Heart right ventricle (tissue), 16 donors: Measurements from ENCODE around the gene TMEM158. TPM values are rescaled to one million over a fixed set of nuclear protein-coding genes. Genes with fewer than 3 reads are reported as not detected.

Source experiments
- ATAC-seq, 8 donors: fragments of 200-7000 bp; cut with Tn5 transposase; one replicate each; pipeline ENCODE4 v1.9.1; 2020; ENCODE audit warnings: mild to moderate bottlenecking in 8 of 8, moderate library complexity in 8 of 8, moderate number of reproducible peaks in 1 of 8
- DNase-seq, 2 donors: peaks; one replicate each; pipeline ENCODE4 v3.0.0-alpha.2; 2020
- H3K27ac ChIP-seq, 10 donors: fragments of 200-600 bp; sonication (generic) in 2 of 10; one replicate each; pipeline versions ENCODE4 v1.5.0 to v1.8.0; 2020 to 2022; ENCODE audit warnings: mild to moderate bottlenecking in 3 of 10
- H3K27me3 ChIP-seq, 7 donors: fragments of 200-600 bp; one replicate each; pipeline ENCODE4 v1.8.0; 2021 to 2022; ENCODE audit warnings: mild to moderate bottlenecking in 2 of 7
- H3K36me3 ChIP-seq, 9 donors: fragments of 200-600 bp; sonication (generic) in 1 of 9; one replicate each; pipeline versions ENCODE4 v1.5.0 to v1.8.0; 2020 to 2022; ENCODE audit warnings: mild to moderate bottlenecking in 2 of 9
- H3K4me1 ChIP-seq, 9 donors: fragments of 200-600 bp; sonication (generic) in 1 of 9; one replicate each; pipeline versions ENCODE4 v1.5.0 to v1.8.0; 2020 to 2022; ENCODE audit warnings: mild to moderate bottlenecking in 4 of 9
- H3K4me3 ChIP-seq, 10 donors: fragments of 200-600 bp; sonication (generic) in 2 of 10; one replicate each; pipeline versions ENCODE4 v1.5.0 to v1.8.0; 2020 to 2022; ENCODE audit warnings: mild to moderate bottlenecking in 7 of 10, moderate library complexity in 2 of 10
- H3K9me3 ChIP-seq, 11 donors: fragments of 200-600 bp in 10 of 11; sonication (generic) in 2 of 11; one replicate each; pipeline versions ENCODE4 v1.5.0 to v1.8.0; 2013 to 2022; ENCODE audit warnings: mild to moderate bottlenecking in 2 of 11, control low read depth in 1 of 11, moderate library complexity in 1 of 11
- CTCF ChIP-seq, 9 donors: fragments of 200-600 bp; sonication (generic) in 2 of 9; IDR thresholded peaks; one replicate each; pipeline versions ENCODE4 v1.5.0 to v1.8.0; 2021 to 2022; ENCODE audit warnings: antibody characterized with exemption in 9 of 9, mild to moderate bottlenecking in 5 of 9, moderate library complexity in 1 of 9
- WGBS, 2 donors: extraction: QIAGEN DNeasy Blood & Tissue Kit; methylation state at CpG; one replicate each; pipeline ENCODE4 v1.1.7; 2013; ENCODE audit warnings: inconsistent platforms in 1 of 2; 5-methylcytosine and 5-hydroxymethylcytosine counted together
- intact Hi-C, 10 donors: fragments of 100-400 bp; cut with DNase I; formaldehyde crosslinking; loops; one replicate each; pipeline versions ENCODE4 v1.11.1 to v1.14.2; 2022
- polyA plus RNA-seq, 2 donors: library from polyadenylated mRNA; stranded (reverse); fragments of 200-250 nt; gene quantifications; one replicate each; pipeline ENCODE4 v1.2.3, GENCODE V29; 2013
- total RNA-seq, 10 donors: library from RNA; stranded (reverse); fragmentation: NEBNext Ultra II Directional in 3 of 10; extraction: Animal tissue kit (Norgen Biotek cat#: 25700) in 3 of 10; gene quantifications; one replicate each; pipeline versions ENCODE4 v1.2.1 to v1.2.4, GENCODE V29; 2021 to 2023
- donor health status: Arrhythmogenic right ventricular cardiomyopathy.
- donor health status: ischemic (EF 13 %, LVEDD 7.1; RV severe dilation, severe dysfunction).
- donor health status: healthy with polysubstance abuse.
- donor health status: DM: no; HTN: yes; CAD: no.
- donor health status: DM: no; HTN: no; CAD: no.
- donor health status: ischemic (EF 25% LVEDD 6.9; RV normal size, moderate dysfunction).
- donor health status: ischemic (EF 25% LVEDD 5.7; RV mildly dilated, moderate dysfunction).
- donor health status: healthy.
- donor health status: DM: yes; HTN: yes; CAD: no.
- donor health status: Ischemic cardiomyopathy.
- donor health status: ischemic (EF 35%, LVEDD 5.7; RV mildly dilated, moderate dysfunction).
- donor health status: nonischemic (EF 11% LVEDD 7.7; RV severe dilation, severe dysfunction).
- donor health status: DM: yes; HTN: yes; CAD: no.
- donor health status: PGD.
- donor health status: ischemic (EF 29% LVEDD 5.4; RV normal size, mild dysfunction).
- donor health status: nonischemic (EF 23%, LVEDD 6.1; RV moderate dilation, normal function).

The TMEM158 gene
- total and polyA plus RNA-seq, 12 donors: 0.32 to 1.0 (median 0.50) TPM

- DNase-seq: no peak
- Histone ChIP-seq H3K4me1 (no peaks in the 10 kb centered on the region), H3K4me3 (no peak overlapping the region), H3K9me3 (no peaks in the 10 kb centered on the region), H3K27me3 (peaks cover 0 to 3% (median 0%) of the 10 kb centered on the region in 7 donors), H3K27ac (no peak overlapping the region), H3K36me3 (no peaks in the 10 kb centered on the region)
- no peak for ATAC-seq
- no peak for TF ChIP-seq CTCF (IDR thresholded peaks at IDR 0.05)
- intact Hi-C loops: no loop called here
- WGBS, 2 donors: 89% methylated on average over 5 of the region's 5 CpGs
Measured at GRCh38 chr3:45252826-45253225, 26.7 kb upstream of the TMEM158 start.

DNA sequence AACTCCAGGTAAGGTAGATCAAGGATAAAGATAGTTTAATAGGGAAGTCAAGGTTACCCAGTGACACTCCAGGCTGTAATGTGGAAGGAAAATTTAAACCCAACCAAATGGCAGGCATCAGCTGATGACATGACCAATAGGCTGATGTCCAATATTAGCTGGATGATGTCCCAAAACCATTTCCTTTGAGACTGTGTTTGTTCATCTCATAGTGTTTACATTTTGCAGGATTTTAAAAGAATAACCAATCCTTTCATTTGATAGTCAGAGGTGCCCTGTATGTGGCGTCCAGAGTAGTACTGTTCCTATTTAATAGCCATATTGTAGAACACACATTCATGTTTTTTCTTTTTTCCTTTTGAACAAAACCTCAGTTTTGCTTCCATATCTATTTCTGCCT, 23.3 kb upstream of the TMEM158 start:
- 62 to 85% methylated on average over 1 of the region's 1 CpG for WGBS, 2 donors
- no peaks in the 10 kb centered on the region for H3K4me1 ChIP-seq
- no peaks in the 10 kb centered on the region for H3K36me3 ChIP-seq
- TF ChIP-seq CTCF (IDR thresholded peaks at IDR 0.05): no peak
- ATAC-seq (no peak), DNase-seq (no peak)
- H3K9me3 ChIP-seq: no peaks in the 10 kb centered on the region
- H3K27ac ChIP-seq: no peak overlapping the region
- peaks cover 0 to under 1% (median 0%) of the 10 kb centered on the region in 7 donors for H3K27me3 ChIP-seq
- intact Hi-C loops: no loop called here
- no peak overlapping the region for H3K4me3 ChIP-seq

- Histone ChIP-seq H3K27me3 (peaks cover 0 to 14% (median 0%) of the 10 kb centered on the region in 7 donors), H3K9me3 (no peaks in the 10 kb centered on the region), H3K27ac (no peak overlapping the region), H3K4me1 (no peaks in the 10 kb centered on the region), H3K4me3 (no peak overlapping the region), H3K36me3 (no peaks in the 10 kb centered on the region)
- ATAC-seq (no peak), DNase-seq (no peak)
- intact Hi-C loops: no loop called here
- 95 to 96% methylated on average over 3 of the region's 3 CpGs for WGBS, 2 donors
- TF ChIP-seq CTCF (IDR thresholded peaks at IDR 0.05): no peak
Measured at GRCh38 chr3:45246241-45246640, 20.2 kb upstream of the TMEM158 start.

- no peak for TF ChIP-seq CTCF (IDR thresholded peaks at IDR 0.05)
- intact Hi-C loops: no loop called here
- H3K36me3 ChIP-seq: no peaks in the 10 kb centered on the region
- DNase-seq (no peak), ATAC-seq (no peak)
- WGBS, 2 donors: 72 to 73% methylated on average over 6 of the region's 6 CpGs
- peaks cover 0 to 22% (median 7%) of the 10 kb centered on the region in 7 donors for H3K27me3 ChIP-seq
- no peaks in the 10 kb centered on the region for H3K9me3 ChIP-seq
- no peak overlapping the region for H3K4me3 ChIP-seq
- no peaks in the 10 kb centered on the region for H3K4me1 ChIP-seq
- H3K27ac ChIP-seq: no peak overlapping the region
Measured at GRCh38 chr3:45244356-45244755, 18.3 kb upstream of the TMEM158 start.
